K562 (cell line): ENCODE results near the gene MEX3D. TPM values are rescaled to one million over a fixed set of nuclear protein-coding genes. Genes with fewer than 3 reads are reported as not detected.

ENCODE experiments used
- ATF1 ChIP-seq, 2 experiments: fragments of 450-650 bp in 1 of 2; IDR thresholded peaks; 2 replicates each; pipeline ENCODE4 v1.6.1; 2016; ENCODE audit warnings: missing compliant biosample characterization in 1 of 2, missing genetic modification characterization in 1 of 2
- E2F4 ChIP-seq: sonication (generic); formaldehyde crosslinking; IDR thresholded peaks from 2 replicates; pipeline ENCODE4 v1.8.0; 2022; ENCODE audit warnings: mild to moderate bottlenecking, low read depth, missing genetic modification reagents
- GTF2B ChIP-seq: IDR thresholded peaks from 2 replicates; pipeline ENCODE4 v1.6.1; 2011; ENCODE audit not compliant: insufficient read length; ENCODE audit errors: extremely low read depth
- LCOR ChIP-seq: sonication (generic); formaldehyde crosslinking; IDR thresholded peaks from 2 replicates; pipeline ENCODE4 v1.8.0; 2022; ENCODE audit warnings: mild to moderate bottlenecking, missing genetic modification reagents
- NFE2L1 ChIP-seq: fragments of 450-650 bp; IDR thresholded peaks from 2 replicates; pipeline ENCODE4 v1.6.1; 2016; ENCODE audit warnings: missing genetic modification characterization, low read depth, mild to moderate bottlenecking, missing compliant biosample characterization, moderate library complexity, borderline replicate concordance
- NR4A1 ChIP-seq, 2 experiments: fragments of 250-450 bp in 1 of 2; fragments of 450-650 bp in 1 of 2; sonication (Bioruptor Pico) in 1 of 2; IDR thresholded peaks; 2 replicates each; pipeline versions ENCODE4 v1.4.0 to v1.6.1; 2016 to 2020; ENCODE audit warnings: mild to moderate bottlenecking in 2 of 2, missing compliant biosample characterization in 1 of 2, missing genetic modification characterization in 1 of 2, moderate library complexity in 1 of 2
- RUNX1 ChIP-seq: sonication (generic); IDR thresholded peaks from 2 replicates; pipeline ENCODE4 v1.6.1; 2016; ENCODE audit warnings: antibody characterized with exemption, low read depth
- SAFB2 ChIP-seq: fragments of 200-400 bp; formaldehyde crosslinking; IDR thresholded peaks from 2 replicates; pipeline ENCODE4 v1.6.1; 2018; ENCODE audit warnings: borderline replicate concordance, low read length, low read depth, moderate library complexity; ENCODE audit not compliant: severe bottlenecking
- STAG1 ChIP-seq: sonication (generic); formaldehyde crosslinking; IDR thresholded peaks from 2 replicates; pipeline ENCODE4 v1.5.0; 2020; ENCODE audit warnings: missing genetic modification reagents, borderline replicate concordance
- ZBTB2 ChIP-seq: fragments of 450-650 bp; IDR thresholded peaks from 2 replicates; pipeline ENCODE4 v1.6.1; 2016; ENCODE audit warnings: antibody characterized with exemption
- ZKSCAN3 ChIP-seq: fragments of 250-450 bp; sonication (Bioruptor Pico); IDR thresholded peaks from 2 replicates; pipeline ENCODE4 v1.4.0; 2020
- ZNF318 ChIP-seq, 2 experiments: fragments of 450-650 bp; IDR thresholded peaks; 2 replicates each; pipeline ENCODE4 v1.6.1; 2016; ENCODE audit warnings: mild to moderate bottlenecking in 2 of 2, borderline replicate concordance in 1 of 2, low read depth in 1 of 2, moderate library complexity in 1 of 2
- ZNF436 ChIP-seq: fragments of 250-450, 450-650 bp; sonication (Bioruptor Pico); formaldehyde crosslinking; IDR thresholded peaks from 2 replicates; pipeline ENCODE4 v1.7.0; 2020; ENCODE audit warnings: mild to moderate bottlenecking
- ZNF449 ChIP-seq: fragments of 250-450 bp; sonication (Bioruptor Pico); IDR thresholded peaks from 2 replicates; pipeline ENCODE4 v1.8.0; 2022; ENCODE audit warnings: moderate library complexity, mild to moderate bottlenecking, inconsistent platforms
- polyA plus RNA-seq, 8 experiments: library from polyadenylated mRNA; depleted of rRNA in 4 of 8; stranded (reverse) in 5 of 8; unstranded in 3 of 8; fragments of >200 nt; fragmentation: Nextera tagmentation in 2 of 8; fragmentation: Illumina TruSeq in 1 of 8; extraction: Ambion mirVana in 2 of 8; extraction: Trizol in 1 of 8; gene quantifications; 2 replicates each; pipeline versions ENCODE4 v1.2.1 to v1.2.3, GENCODE V29; 2011 to 2014; ENCODE audit warnings: inconsistent platforms in 1 of 8, missing spikeins in 1 of 8
- total RNA-seq, 7 experiments: library from RNA; depleted of rRNA in 6 of 7; stranded (reverse); fragments of >200 nt in 6 of 7; fragmentation: Illumina TruSeq in 2 of 7; extraction: Trizol in 2 of 7; gene quantifications; 2 replicates each; pipeline versions ENCODE4 v1.2.1 to v1.2.3, GENCODE V29; 2011 to 2021; ENCODE audit warnings: low replicate concordance in 1 of 7

Gene MEX3D
- total and polyA plus RNA-seq, 9 of the 15 experiments (the other 6 are each of a cell fraction or from before 2014, with no cell fraction given) = 1.7 to 39.3 (median 5.7) TPM

- TF ChIP-seq ZNF318 (IDR thresholded peaks at IDR 0.05; ENCODE audit: borderline replicate concordance in 1 of 2, low read depth in 1 of 2) (no peak), ZBTB2 (no peak), NR4A1 (CRISPR knock-in tag; IDR thresholded peaks at IDR 0.05) (no peak), NR4A1 (tag; IDR thresholded peaks at IDR 0.05) (no peak), NFE2L1 (tag) (no peak), LCOR (CRISPR knock-in tag) (no peak), STAG1 (CRISPR knock-in tag) (no peak), ZKSCAN3 (no peak), SAFB2 (no peak), E2F4 (CRISPR knock-in tag) (no peak), ZNF436 (CRISPR knock-in tag) (no peak), RUNX1 (no peak), ZNF449 (CRISPR knock-in tag) (no peak), ATF1 (CRISPR knock-in tag; IDR thresholded peaks at IDR 0.05) (no peak), ATF1 (tag; IDR thresholded peaks at IDR 0.05) (no peak), GTF2B (no peak)
Measured at GRCh38 chr19:1571358-1571757, 3.2 kb upstream of the MEX3D start (continued).
